MCF 10A (cell line): Measurements from ENCODE around the gene NLRP4. TPM values are rescaled to one million over a fixed set of nuclear protein-coding genes. Genes with fewer than 3 reads are reported as not detected.
"Not testable (repeated sequence)": the region's sequence is repeated elsewhere in the genome, so short reads cannot be mapped to it uniquely, and the experiment has no call there.

ENCODE experiments used
- BruUV-seq: library from RNA; stranded (reverse); fragments of 400-500 nt; replicated peaks from 2 replicates; lab custom pipeline; 2021; lab: Mats Ljungman, UMichigan
- CTCF ChIA-PET: fragments of 300-600 bp; sonication (Branson Sonifier 250); formaldehyde crosslinking; extraction: SDS; loops from one replicate; lab custom pipeline; 2021; ENCODE audit warnings: antibody characterized with exemption, inconsistent platforms; lab: Yijun Ruan, JAX
- POLR2A ChIA-PET: fragments of 300-600, 350-650 bp; sonication (Branson Sonifier 250); formaldehyde crosslinking; extraction: SDS; loops from one replicate; lab custom pipeline; 2020; ENCODE audit warnings: antibody characterized with exemption, inconsistent platforms; lab: Yijun Ruan, JAX
- DNase-seq: peaks from one replicate; pipeline ENCODE4 v3.0.0-alpha.2; 2018; ENCODE audit not compliant: unreplicated experiment
- H3K27ac Mint-ChIP-seq: one replicate; pipeline ENCODE4 v1.8.0; 2022; ENCODE audit warnings: mild to moderate bottlenecking, low read depth, mixed read lengths; ENCODE audit not compliant: unreplicated experiment
- H3K27me3 Mint-ChIP-seq: one replicate; pipeline ENCODE4 v1.8.0; 2022; ENCODE audit warnings: mixed read lengths; ENCODE audit not compliant: insufficient read depth, unreplicated experiment
- H3K36me3 Mint-ChIP-seq: one replicate; pipeline ENCODE4 v1.8.0; 2022; ENCODE audit warnings: mild to moderate bottlenecking, moderate library complexity, mixed read lengths; ENCODE audit not compliant: insufficient read depth, unreplicated experiment
- H3K4me1 Mint-ChIP-seq: one replicate; pipeline ENCODE4 v1.8.0; 2022; ENCODE audit warnings: mixed read lengths; ENCODE audit not compliant: insufficient read depth, unreplicated experiment
- H3K4me3 Mint-ChIP-seq: one replicate; pipeline ENCODE4 v1.8.0; 2022; ENCODE audit warnings: mild to moderate bottlenecking, moderate library complexity, mixed read lengths; ENCODE audit not compliant: unreplicated experiment
- H3K9me3 Mint-ChIP-seq: one replicate; pipeline ENCODE4 v1.8.0; 2022; ENCODE audit warnings: mixed read lengths; ENCODE audit not compliant: unreplicated experiment
- CTCF ChIP-seq: fragments of 200-600 bp; IDR thresholded peaks from one replicate; pipeline ENCODE4 v1.8.0; 2022; ENCODE audit warnings: antibody characterized with exemption, mild to moderate bottlenecking; ENCODE audit not compliant: unreplicated experiment
- intact Hi-C: fragments of 100-400 bp; cut with micrococcal nuclease; formaldehyde crosslinking; loops from 2 replicates; pipeline ENCODE4 v1.14.1; 2022
- total RNA-seq: library from RNA; stranded (reverse); gene quantifications from 2 replicates; pipeline ENCODE4 v1.2.3, GENCODE V29; 2022

The NLRP4 gene
- total RNA-seq, 1 experiment from 2014 or later: not detected

GRCh38 chr19:55923556-55923955, 87.2 kb downstream of the NLRP4 start:
- Mint-ChIP-seq H3K4me1 (no peaks in the 10 kb centered on the region), H3K36me3 (no peaks in the 10 kb centered on the region), H3K27me3 (no peaks in the 10 kb centered on the region), H3K27ac (no peak overlapping the region), H3K4me3 (no peak overlapping the region), H3K9me3 (peaks cover 38% of the 10 kb centered on the region)
- ChIA-PET POLR2A (no interaction called here), CTCF (interaction anchor here (0.6 kb wide), 1 partner anchor 1896 kb away, joined by 4 read pairs; no protein-coding TSS in a partner anchor)
- DNase-seq: no peak
- TF ChIP-seq CTCF: no peak
- intact Hi-C loops: no loop called here
- no TSS peak for BruUV-seq

DNA sequence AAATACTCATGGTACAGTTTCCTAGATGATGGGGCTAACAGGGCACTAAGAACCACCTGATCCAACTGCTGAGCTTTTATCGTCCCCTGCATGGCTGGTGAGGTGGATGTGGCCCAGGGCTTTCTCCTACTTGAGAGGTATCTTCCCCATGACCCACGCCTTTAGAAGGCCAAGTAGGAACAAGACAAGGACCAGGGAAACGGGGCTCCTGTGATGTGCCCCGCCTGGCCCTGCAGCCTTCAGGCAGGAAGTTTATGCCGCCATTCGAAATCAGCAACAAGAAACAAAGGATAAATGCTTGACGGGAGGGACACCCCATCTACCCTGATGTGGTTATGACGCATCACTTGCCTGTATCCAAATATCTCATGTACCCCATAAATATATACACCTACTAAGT, 91.7 kb downstream of the NLRP4 start:
- ChIA-PET POLR2A (no interaction called here), CTCF (no interaction called here)
- no peak for TF ChIP-seq CTCF
- no peaks in the 10 kb centered on the region for H3K36me3 Mint-ChIP-seq
- no TSS peak for BruUV-seq
- peaks cover 30% of the 10 kb centered on the region for H3K9me3 Mint-ChIP-seq
- H3K4me3 Mint-ChIP-seq: no peak overlapping the region
- no peaks in the 10 kb centered on the region for H3K4me1 Mint-ChIP-seq
- DNase-seq: no peak
- intact Hi-C loops: no loop called here
- no peaks in the 10 kb centered on the region for H3K27me3 Mint-ChIP-seq
- no peak overlapping the region for H3K27ac Mint-ChIP-seq

DNA sequence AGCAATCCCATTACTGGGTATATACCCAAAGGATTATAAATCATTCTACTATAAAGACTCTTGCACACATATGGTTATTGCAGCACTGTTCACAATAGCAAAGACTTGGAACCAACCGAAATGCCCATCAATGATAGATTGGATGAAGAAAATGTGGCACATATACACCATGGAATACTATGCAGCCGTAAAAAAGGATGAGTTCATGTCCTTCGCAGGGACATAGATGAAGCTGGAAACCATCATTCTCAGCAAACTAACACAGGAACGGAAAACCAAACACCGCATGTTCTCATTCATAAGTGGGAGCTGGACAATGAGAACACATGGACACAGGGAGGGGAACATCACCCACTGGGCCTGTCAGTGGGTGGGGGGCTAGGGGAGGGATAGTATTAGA, 92.9 kb downstream of the NLRP4 start:
- H3K9me3 Mint-ChIP-seq: peaks cover 37% of the 10 kb centered on the region
- POLR2A ChIA-PET, H3K27ac Mint-ChIP-seq, CTCF ChIA-PET, H3K4me3 Mint-ChIP-seq, DNase-seq, intact Hi-C loops, H3K27me3 Mint-ChIP-seq, H3K36me3 Mint-ChIP-seq, H3K4me1 Mint-ChIP-seq, BruUV-seq: not testable (repeated sequence)

- H3K27me3 Mint-ChIP-seq: no peaks in the 10 kb centered on the region
- no peaks in the 10 kb centered on the region for H3K36me3 Mint-ChIP-seq
- H3K4me1 Mint-ChIP-seq: no peaks in the 10 kb centered on the region
- CTCF ChIA-PET: no interaction called here
- POLR2A ChIA-PET: no interaction called here
- DNase-seq: no peak
- no peak overlapping the region for H3K4me3 Mint-ChIP-seq
- no peak overlapping the region for H3K27ac Mint-ChIP-seq
- no peak for TF ChIP-seq CTCF
- intact Hi-C loops: no loop called here
- peaks cover 35% of the 10 kb centered on the region for H3K9me3 Mint-ChIP-seq
- BruUV-seq: no TSS peak
Observed at GRCh38 chr19:55930996-55931515, 94.7 kb downstream of the NLRP4 start.

Other genes starting within 250 kb of the NLRP4 start
- 13.5 and 16.3 TPM in 2 replicates for gene FIZ1, start 237.0 kb upstream of the NLRP4 start, total RNA-seq
- 15.7 and 17.6 TPM in 2 replicates for gene ZNF524, start 236.3 kb upstream of the NLRP4 start, total RNA-seq
- gene ZNF865, start 230.9 kb upstream of the NLRP4 start, total RNA-seq: 12.2 and 12.7 TPM in 2 replicates
- gene ZNF784, start 212.0 kb upstream of the NLRP4 start, total RNA-seq: 2.7 and 3.1 TPM in 2 replicates
- gene ZNF580, start 195.5 kb upstream of the NLRP4 start, total RNA-seq: 38.9 and 44.9 TPM in 2 replicates
- 22.3 and 25.7 TPM in 2 replicates for gene ZNF581, start 192.9 kb upstream of the NLRP4 start, total RNA-seq
- 2.3 and 2.5 TPM in 2 replicates for gene CCDC106, start 188.3 kb upstream of the NLRP4 start, total RNA-seq
- gene U2AF2, start 181.5 kb upstream of the NLRP4 start, total RNA-seq: 220 and 280 TPM in 2 replicates
- gene EPN1, start 161.3 kb upstream of the NLRP4 start, total RNA-seq: 102 and 123 TPM in 2 replicates
- not detected in 2 replicates for gene NLRP9, start 98.1 kb upstream of the NLRP4 start, total RNA-seq
- gene RFPL4A, start 77.4 kb upstream of the NLRP4 start, total RNA-seq: not detected in 2 replicates
- gene RFPL4AL1, start 67.4 kb upstream of the NLRP4 start, total RNA-seq: not detected in 2 replicates
- not detected in 2 replicates for gene NLRP11, start 4.5 kb upstream of the NLRP4 start, total RNA-seq
- gene NLRP13, start 95.8 kb downstream of the NLRP4 start, total RNA-seq: not detected in 2 replicates
- not detected in 2 replicates for gene NLRP8, start 111.3 kb downstream of the NLRP4 start, total RNA-seq
- gene NLRP5, start 150.2 kb downstream of the NLRP4 start, total RNA-seq: not detected in 2 replicates